GM12878 (cell line): ENCODE results near the gene CD34. TPM values are rescaled to one million over a fixed set of nuclear protein-coding genes. Genes with fewer than 3 reads are reported as not detected.

Experiments
- ATAC-seq: fragments of 200-7000 bp; cut with Tn5 transposase; 3 replicates; pipeline ENCODE4 v1.9.1; 2020; ENCODE audit warnings: mild to moderate bottlenecking, moderate library complexity
- BruUV-seq: library from RNA; stranded (reverse); fragments of 400-500 nt; replicated peaks from 2 replicates; lab custom pipeline; 2021; lab: Mats Ljungman, UMichigan
- CTCF ChIA-PET: fragments of 300-600 bp; sonication (Branson Sonifier 250); formaldehyde crosslinking; extraction: SDS; loops from one replicate; lab custom pipeline; 2021; ENCODE audit warnings: inconsistent platforms; lab: Yijun Ruan, JAX
- POLR2A ChIA-PET: fragments of 350-600 bp; formaldehyde crosslinking; extraction: SDS; loops from one replicate; lab custom pipeline; 2021; ENCODE audit warnings: inconsistent platforms; lab: Charles Lee
- RAD21 ChIA-PET: fragments of 300-600 bp; sonication (Branson Sonifier 250); formaldehyde crosslinking; loops from one replicate; lab custom pipeline; 2023; ENCODE audit warnings: antibody characterized with exemption; ENCODE audit not compliant: unreplicated experiment; lab: Charles Lee
- SMC1A ChIA-PET: fragments of 300-600 bp; sonication (Branson Sonifier 250); formaldehyde crosslinking; loops from one replicate; lab custom pipeline; 2023; ENCODE audit not compliant: unreplicated experiment, uncharacterized antibody; lab: Charles Lee
- DNase-seq: peaks from one replicate; pipeline ENCODE4 v3.0.0-alpha.2; 2011; ENCODE audit warnings: low read depth, low spot score
- FAIRE-seq: peaks from 3 replicates; lab custom pipeline; 2011; peaks lifted over from hg19 to GRCh38; lab: Jason Lieb, UNC
- H2AFZ ChIP-seq: 2 replicates; pipeline ENCODE4 v1.6.0; 2011; ENCODE audit warnings: low read depth, low read length, control low read depth; ENCODE audit not compliant: control insufficient read depth
- H3K27ac ChIP-seq: 2 replicates; pipeline ENCODE4 v1.5.1; 2011; ENCODE audit warnings: control low read depth; ENCODE audit not compliant: control insufficient read depth, insufficient read depth
- H3K27me3 ChIP-seq, 2 experiments: replicated peaks in 1 of 2; 2 replicates each; pipeline versions ENCODE4 v1.6.0 to v1.6.1; 2011; ENCODE audit warnings: low read length in 1 of 2; ENCODE audit not compliant: control insufficient read depth in 2 of 2, insufficient read depth in 2 of 2
- H3K36me3 ChIP-seq, 2 experiments: 2 replicates each; pipeline ENCODE4 v1.5.1; 2011; ENCODE audit warnings: low read length in 1 of 2; ENCODE audit not compliant: control insufficient read depth in 2 of 2, insufficient read depth in 2 of 2
- H3K4me1 ChIP-seq: 2 replicates; pipeline ENCODE4 v1.6.1; 2011; ENCODE audit warnings: mild to moderate bottlenecking, low read length, moderate library complexity, mixed read lengths; ENCODE audit not compliant: control insufficient read depth, insufficient read depth
- H3K4me2 ChIP-seq: 2 replicates; pipeline ENCODE4 v1.6.0; 2011; ENCODE audit warnings: control low read depth; ENCODE audit not compliant: control insufficient read depth, insufficient read depth
- H3K4me3 ChIP-seq: fragments of 200-600 bp; sonication (generic); 2 replicates; pipeline ENCODE4 v1.5.1; 2016
- H3K79me2 ChIP-seq: 2 replicates; pipeline ENCODE4 v1.6.0; 2011; ENCODE audit warnings: low read length; ENCODE audit not compliant: control insufficient read depth, insufficient read depth
- H3K9ac ChIP-seq: 2 replicates; pipeline ENCODE4 v1.8.0; 2011; ENCODE audit warnings: low read length, control low read depth, mixed read lengths; ENCODE audit not compliant: control insufficient read depth, insufficient read depth
- H3K9me3 ChIP-seq: replicated peaks from 3 replicates; pipeline ENCODE4 v1.5.1; 2011; ENCODE audit warnings: mild to moderate bottlenecking, low read length; ENCODE audit not compliant: control insufficient read depth, insufficient read depth
- H4K20me1 ChIP-seq: 2 replicates; pipeline ENCODE4 v1.6.0; 2011; ENCODE audit not compliant: control insufficient read depth, insufficient read depth
- EED ChIP-seq: sonication (generic); IDR thresholded peaks from 2 replicates; pipeline ENCODE4 v1.6.1; 2016; ENCODE audit warnings: antibody characterized with exemption, low read depth
- ELK1 ChIP-seq: IDR thresholded peaks from 2 replicates; pipeline ENCODE4 v1.6.1; 2012; ENCODE audit warnings: low read depth, low read length, improper control_type of control experiment
- FOXK2 ChIP-seq: fragments of 450-650 bp; IDR thresholded peaks from 2 replicates; pipeline ENCODE4 v1.6.1; 2017; ENCODE audit warnings: mild to moderate bottlenecking, moderate library complexity
- HCFC1 ChIP-seq: fragments of 150-350 bp; IDR thresholded peaks from 2 replicates; pipeline ENCODE4 v1.6.1; 2014; ENCODE audit warnings: low read length
- MYB ChIP-seq: fragments of 150-350 bp; IDR thresholded peaks from 2 replicates; pipeline ENCODE4 v1.6.1; 2014; ENCODE audit warnings: mild to moderate bottlenecking, low read depth, low read length, borderline replicate concordance
- NFIC ChIP-seq: IDR thresholded peaks from 2 replicates; pipeline ENCODE4 v1.6.1; 2012; ENCODE audit warnings: low read depth, mild to moderate bottlenecking, inconsistent platforms, low read length, moderate library complexity
- NFYB ChIP-seq: IDR thresholded peaks from 2 replicates; pipeline ENCODE4 v1.6.1; 2011; ENCODE audit warnings: low read depth, mild to moderate bottlenecking, low read length, improper control_type of control experiment, moderate library complexity; ENCODE audit not compliant: insufficient read depth
- RAD21 ChIP-seq: IDR thresholded peaks from 2 replicates; pipeline ENCODE4 v1.6.1; 2011; ENCODE audit warnings: mild to moderate bottlenecking, low read depth, low read length, moderate library complexity; ENCODE audit not compliant: insufficient read depth
- SIX5 ChIP-seq: IDR thresholded peaks from 2 replicates; pipeline ENCODE4 v1.6.1; 2011; ENCODE audit warnings: mild to moderate bottlenecking, low read depth, low read length, moderate library complexity; ENCODE audit not compliant: severe bottlenecking
- SMC3 ChIP-seq: IDR thresholded peaks from 2 replicates; pipeline ENCODE4 v1.6.1; 2011; ENCODE audit warnings: low read length, improper control_type of control experiment, borderline replicate concordance
- TAF1 ChIP-seq: IDR thresholded peaks from 2 replicates; pipeline ENCODE4 v1.6.1; 2011; ENCODE audit warnings: mild to moderate bottlenecking, low read depth, low read length, borderline replicate concordance
- ZNF622 ChIP-seq: fragments of 450-650 bp; IDR thresholded peaks from 2 replicates; pipeline ENCODE4 v1.6.1; 2017; ENCODE audit warnings: mild to moderate bottlenecking, inconsistent platforms
- WGBS: methylation state at CpG from one replicate; pipeline ENCODE4 v1.1.6; 2016; ENCODE audit warnings: low lambda C conversion rate; ENCODE audit not compliant: insufficient replicate concordance, insufficient coverage; ENCODE audit errors: missing lambda C conversion rate; 5-methylcytosine and 5-hydroxymethylcytosine counted together
- in situ Hi-C: fragments of 300-500 bp; cut with MboI; formaldehyde crosslinking; loops from 9 replicates; pipeline ENCODE4 v1.14.3; 2018; ENCODE audit warnings: mixed read lengths
- intact Hi-C: fragments of 100-400 bp; cut with micrococcal nuclease; formaldehyde crosslinking; loops from one replicate; pipeline ENCODE4 v1.14.2; 2022; ENCODE audit not compliant: unreplicated experiment
- polyA plus RNA-seq, 11 experiments: library from polyadenylated mRNA; depleted of rRNA in 4 of 11; unstranded in 6 of 11; stranded (reverse) in 5 of 11; fragments of >200 nt; fragmentation: Nextera tagmentation in 4 of 11; fragmentation: Illumina TruSeq in 1 of 11; extraction: Ambion mirVana in 4 of 11; extraction: Trizol in 1 of 11; gene quantifications; 1 replicate in 1 of 11; 2 replicates in 10 of 11; pipeline versions ENCODE4 v1.2.1 to v1.2.3, GENCODE V29; 2011 to 2016; ENCODE audit warnings: inconsistent platforms in 2 of 11, missing spikeins in 2 of 11, low read depth in 1 of 11
- total RNA-seq, 4 experiments: library from RNA; depleted of rRNA in 3 of 4; stranded (reverse); fragments of >200 nt in 3 of 4; fragmentation: Illumina TruSeq in 1 of 4; extraction: Trizol in 1 of 4; gene quantifications; 2 replicates each; pipeline versions ENCODE4 v1.2.1 to v1.2.3, GENCODE V29; 2013 to 2021
- TF ChIP-seq, protein P1 (sequence below): fragments of 450-650 bp; IDR thresholded peaks from 2 replicates; pipeline ENCODE4 v1.6.1; 2014; ENCODE audit warnings: mild to moderate bottlenecking
- TF ChIP-seq, protein P2 (sequence below), 3 experiments: IDR thresholded peaks in 2 of 3; conservative IDR thresholded peaks in 1 of 3; 2 replicates each; pipeline ENCODE4 v1.5.1; 2011; ENCODE audit warnings: low read depth in 3 of 3, low read length in 3 of 3, mild to moderate bottlenecking in 3 of 3, control low read depth in 2 of 3, moderate library complexity in 2 of 3, inconsistent platforms in 1 of 3, mixed read lengths in 1 of 3; ENCODE audit not compliant: control insufficient read depth in 2 of 3, insufficient read depth in 1 of 3; ENCODE audit errors: extremely low read depth in 1 of 3
- TF ChIP-seq, protein P3 (sequence below): fragments of 450-650 bp; formaldehyde crosslinking; IDR thresholded peaks from 2 replicates; pipeline ENCODE4 v1.5.0; 2022; ENCODE audit warnings: mild to moderate bottlenecking, missing genetic modification characterization

The CD34 gene
- total and polyA plus RNA-seq, 10 of the 15 experiments (the other 5 are each of a cell fraction or from before 2014, with no cell fraction given): under 0.01 to 0.08 (median 0.02) TPM; not detected in 6

- ATAC-seq: peak; percentile 45; the same call in 2 of the 3 replicates
- DNase-seq: no peak
- in situ Hi-C loops (no loop called here), intact Hi-C loops (no loop called here)
- no peaks in the 10 kb centered on the region for H3K36me3 ChIP-seq
- SMC1A ChIA-PET: interaction anchor here (0.7 to 21.3 kb wide), 11 partner anchors 8 to 95 kb away, joined by 3 to 444 read pairs (median 6); no protein-coding TSS in a partner anchor
- no peaks in the 10 kb centered on the region for H4K20me1 ChIP-seq
- H3K27me3 ChIP-seq: no peaks in the 10 kb centered on the region
- H3K9ac ChIP-seq: no peak overlapping the region
- RAD21 ChIA-PET: interaction anchor here (1.1 to 16.7 kb wide), 8 partner anchors 9 to 87 kb away, joined by 3 to 265 read pairs (median 8); no protein-coding TSS in a partner anchor
- no peak overlapping the region for H3K4me2 ChIP-seq
- no peaks in the 10 kb centered on the region for H3K79me2 ChIP-seq
- H3K9me3 ChIP-seq: no peaks in the 10 kb centered on the region
- H2AFZ ChIP-seq: no peak overlapping the region
- POLR2A ChIA-PET: interaction anchor here (22.9 kb wide), 1 partner anchor 50 kb away, joined by 620 read pairs; no protein-coding TSS in a partner anchor
- CTCF ChIA-PET: interaction anchor here (0.8 to 17.7 kb wide), 14 partner anchors 8 to 169 kb away, joined by 3 to 821 read pairs (median 4); partner anchors contain the start of gene CD46
- H3K27ac ChIP-seq: no peak overlapping the region
- BruUV-seq: no TSS peak
- H3K4me3 ChIP-seq: no peak overlapping the region
- H3K4me1 ChIP-seq: peaks cover 20% of the 10 kb centered on the region
- no peak for FAIRE-seq
- WGBS: 13% methylated on average over 4 of the region's 4 CpGs
- TF ChIP-seq, protein P1, sequence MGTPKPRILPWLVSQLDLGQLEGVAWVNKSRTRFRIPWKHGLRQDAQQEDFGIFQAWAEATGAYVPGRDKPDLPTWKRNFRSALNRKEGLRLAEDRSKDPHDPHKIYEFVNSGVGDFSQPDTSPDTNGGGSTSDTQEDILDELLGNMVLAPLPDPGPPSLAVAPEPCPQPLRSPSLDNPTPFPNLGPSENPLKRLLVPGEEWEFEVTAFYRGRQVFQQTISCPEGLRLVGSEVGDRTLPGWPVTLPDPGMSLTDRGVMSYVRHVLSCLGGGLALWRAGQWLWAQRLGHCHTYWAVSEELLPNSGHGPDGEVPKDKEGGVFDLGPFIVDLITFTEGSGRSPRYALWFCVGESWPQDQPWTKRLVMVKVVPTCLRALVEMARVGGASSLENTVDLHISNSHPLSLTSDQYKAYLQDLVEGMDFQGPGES: no peak
- no peak for TF ChIP-seq ZNF622
- TF ChIP-seq, protein P2, sequence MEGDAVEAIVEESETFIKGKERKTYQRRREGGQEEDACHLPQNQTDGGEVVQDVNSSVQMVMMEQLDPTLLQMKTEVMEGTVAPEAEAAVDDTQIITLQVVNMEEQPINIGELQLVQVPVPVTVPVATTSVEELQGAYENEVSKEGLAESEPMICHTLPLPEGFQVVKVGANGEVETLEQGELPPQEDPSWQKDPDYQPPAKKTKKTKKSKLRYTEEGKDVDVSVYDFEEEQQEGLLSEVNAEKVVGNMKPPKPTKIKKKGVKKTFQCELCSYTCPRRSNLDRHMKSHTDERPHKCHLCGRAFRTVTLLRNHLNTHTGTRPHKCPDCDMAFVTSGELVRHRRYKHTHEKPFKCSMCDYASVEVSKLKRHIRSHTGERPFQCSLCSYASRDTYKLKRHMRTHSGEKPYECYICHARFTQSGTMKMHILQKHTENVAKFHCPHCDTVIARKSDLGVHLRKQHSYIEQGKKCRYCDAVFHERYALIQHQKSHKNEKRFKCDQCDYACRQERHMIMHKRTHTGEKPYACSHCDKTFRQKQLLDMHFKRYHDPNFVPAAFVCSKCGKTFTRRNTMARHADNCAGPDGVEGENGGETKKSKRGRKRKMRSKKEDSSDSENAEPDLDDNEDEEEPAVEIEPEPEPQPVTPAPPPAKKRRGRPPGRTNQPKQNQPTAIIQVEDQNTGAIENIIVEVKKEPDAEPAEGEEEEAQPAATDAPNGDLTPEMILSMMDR (IDR thresholded peaks at IDR 0.05 in 2 of 3, conservative IDR thresholded peaks at IDR 0.05 in 1 of 3; ENCODE audit: control insufficient read depth in 2 of 3, extremely low read depth in 1 of 3, insufficient read depth in 1 of 3, low read depth in 3 of 3, low read length in 3 of 3): peak in 2 of 3 experiments; percentile 21 to 38; a peak in 3 of 6 replicates
- TF ChIP-seq, protein P3, sequence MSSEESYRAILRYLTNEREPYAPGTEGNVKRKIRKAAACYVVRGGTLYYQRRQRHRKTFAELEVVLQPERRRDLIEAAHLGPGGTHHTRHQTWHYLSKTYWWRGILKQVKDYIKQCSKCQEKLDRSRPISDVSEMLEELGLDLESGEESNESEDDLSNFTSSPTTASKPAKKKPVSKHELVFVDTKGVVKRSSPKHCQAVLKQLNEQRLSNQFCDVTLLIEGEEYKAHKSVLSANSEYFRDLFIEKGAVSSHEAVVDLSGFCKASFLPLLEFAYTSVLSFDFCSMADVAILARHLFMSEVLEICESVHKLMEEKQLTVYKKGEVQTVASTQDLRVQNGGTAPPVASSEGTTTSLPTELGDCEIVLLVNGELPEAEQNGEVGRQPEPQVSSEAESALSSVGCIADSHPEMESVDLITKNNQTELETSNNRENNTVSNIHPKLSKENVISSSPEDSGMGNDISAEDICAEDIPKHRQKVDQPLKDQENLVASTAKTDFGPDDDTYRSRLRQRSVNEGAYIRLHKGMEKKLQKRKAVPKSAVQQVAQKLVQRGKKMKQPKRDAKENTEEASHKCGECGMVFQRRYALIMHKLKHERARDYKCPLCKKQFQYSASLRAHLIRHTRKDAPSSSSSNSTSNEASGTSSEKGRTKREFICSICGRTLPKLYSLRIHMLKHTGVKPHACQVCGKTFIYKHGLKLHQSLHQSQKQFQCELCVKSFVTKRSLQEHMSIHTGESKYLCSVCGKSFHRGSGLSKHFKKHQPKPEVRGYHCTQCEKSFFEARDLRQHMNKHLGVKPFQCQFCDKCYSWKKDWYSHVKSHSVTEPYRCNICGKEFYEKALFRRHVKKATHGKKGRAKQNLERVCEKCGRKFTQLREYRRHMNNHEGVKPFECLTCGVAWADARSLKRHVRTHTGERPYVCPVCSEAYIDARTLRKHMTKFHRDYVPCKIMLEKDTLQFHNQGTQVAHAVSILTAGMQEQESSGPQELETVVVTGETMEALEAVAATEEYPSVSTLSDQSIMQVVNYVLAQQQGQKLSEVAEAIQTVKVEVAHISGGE (CRISPR knock-in tag): no peak
- TF ChIP-seq ELK1: no peak
- TF ChIP-seq SIX5: no peak
- peak; percentile 19; the same call in 1 of the 2 replicates for TF ChIP-seq SMC3
- TF ChIP-seq MYB: no peak
- TF ChIP-seq FOXK2: no peak
- no peak for TF ChIP-seq NFIC
- TF ChIP-seq EED: no peak
- peak; percentile 46 for TF ChIP-seq RAD21
- no peak for TF ChIP-seq NFYB
- TF ChIP-seq TAF1: no peak
- no peak for TF ChIP-seq HCFC1
Measured at GRCh38 chr1:207876131-207876530, 34.8 kb downstream of the CD34 start.
